Stimulated activated CD4-positive, alpha-beta T cell treated with anti-CD3 and anti-CD28 coated beads, Interleukin-15, amount 100 ng/mL, for 48 hours (primary cell): ENCODE results near the gene LMLN.
"Not testable (repeated sequence)": the region's sequence is repeated elsewhere in the genome, so short reads cannot be mapped to it uniquely, and the experiment has no call there.

ENCODE experiments used
- DNase-seq, 2 donors: peaks; one replicate each; pipeline ENCODE4 v3.0.0-alpha.2; 2020; ENCODE audit warnings: low read depth in 2 of 2

Gene LMLN

GRCh38 chr3:197959891-197960693 lies at the start of gene LMLN:
Gene LMLN, plus strand, starts transcription at chr3:197960217. Its CDS starts 29 bp downstream, at chr3:197960246.
- peak; percentile 92 to 94 for DNase-seq

- DNase-seq, result no peak
Measured at GRCh38 chr3:197912741-197913476, 47.1 kb upstream of the LMLN start.

- no peak for DNase-seq
Measured at GRCh38 chr3:197913641-197914380, 46.2 kb upstream of the LMLN start.

GRCh38 chr3:197921429-197922275 lies 38.4 kb upstream of the LMLN start:
- DNase-seq, result not testable (repeated sequence)

- DNase-seq, result no peak
Measured at GRCh38 chr3:197926418-197926817, 33.6 kb upstream of the LMLN start.

- DNase-seq, result not testable (repeated sequence)
Measured at GRCh38 chr3:197927578-197927977, 32.4 kb upstream of the LMLN start.

- no peak for DNase-seq
Measured at GRCh38 chr3:197936819-197937384, 23.1 kb upstream of the LMLN start.

- DNase-seq, result no peak
Measured at GRCh38 chr3:197940745-197941384, 19.2 kb upstream of the LMLN start.

- peak in 1 of 2 donors; percentile 24 for DNase-seq
Measured at GRCh38 chr3:197942956-197943556, 17.0 kb upstream of the LMLN start.

GRCh38 chr3:197949191-197949777 lies 10.7 kb upstream of the LMLN start:
- no peak for DNase-seq

GRCh38 chr3:197949778-197950676 lies 10.0 kb upstream of the LMLN start, which contains the start of gene RPL35A:
Gene RPL35A, plus strand, starts transcription at chr3:197950190. Its CDS starts 778 bp downstream, at chr3:197950968.
- DNase-seq, result peak; percentile 72 to 80

GRCh38 chr3:197950677-197951061 lies 9.3 kb upstream of the LMLN start:
- DNase-seq, result no peak

- DNase-seq, result no peak
Measured at GRCh38 chr3:197951392-197951990, 8.5 kb upstream of the LMLN start.

- no peak for DNase-seq
Measured at GRCh38 chr3:197952440-197952839, 7.6 kb upstream of the LMLN start.

- DNase-seq, result no peak
Measured at GRCh38 chr3:197953325-197953724, 6.7 kb upstream of the LMLN start.

GRCh38 chr3:197953881-197954280 lies 6.1 kb upstream of the LMLN start:
- no peak for DNase-seq

GRCh38 chr3:197955892-197956477 lies 4.0 kb upstream of the LMLN start:
- DNase-seq, result no peak

- no peak for DNase-seq
Measured at GRCh38 chr3:197956626-197956988, 3.4 kb upstream of the LMLN start.
